Esophagus (tissue), 2 donors: ENCODE results near the gene ECM1. TPM values are rescaled to one million over a fixed set of nuclear protein-coding genes. Genes with fewer than 3 reads are reported as not detected.

ENCODE experiments used
- H3K27ac ChIP-seq, 2 donors: one replicate each; pipeline ENCODE4 v1.5.1; 2013; ENCODE audit warnings: low read depth in 2 of 2, mild to moderate bottlenecking in 2 of 2, inconsistent platforms in 1 of 2, low read length in 1 of 2, moderate library complexity in 1 of 2
- H3K27me3 ChIP-seq, 2 donors: one replicate each; pipeline ENCODE4 v1.6.1; 2013; ENCODE audit warnings: low read length in 2 of 2, control low read depth in 1 of 2, mild to moderate bottlenecking in 1 of 2; ENCODE audit not compliant: insufficient read depth in 2 of 2, control insufficient read depth in 1 of 2
- H3K36me3 ChIP-seq, 2 donors: one replicate each; pipeline ENCODE4 v1.6.1; 2013; ENCODE audit warnings: low read length in 1 of 2; ENCODE audit not compliant: control insufficient read depth in 2 of 2, insufficient read depth in 2 of 2
- H3K4me1 ChIP-seq, 2 donors: one replicate each; pipeline ENCODE4 v1.6.1; 2013; ENCODE audit warnings: low read length in 1 of 2; ENCODE audit not compliant: control insufficient read depth in 2 of 2, insufficient read depth in 2 of 2
- H3K4me3 ChIP-seq, 2 donors: one replicate each; pipeline ENCODE4 v1.5.1; 2013; ENCODE audit warnings: low read length in 2 of 2, mild to moderate bottlenecking in 2 of 2, low read depth in 1 of 2, moderate library complexity in 1 of 2
- H3K9me3 ChIP-seq, 2 donors: one replicate each; pipeline ENCODE4 v1.6.1; 2013; ENCODE audit warnings: mild to moderate bottlenecking in 2 of 2, low read depth in 1 of 2, low read length in 1 of 2, moderate library complexity in 1 of 2; ENCODE audit not compliant: control insufficient read depth in 2 of 2, insufficient read depth in 1 of 2
- WGBS, 2 donors: extraction: QIAGEN DNeasy Blood & Tissue Kit; methylation state at CpG; one replicate each; pipeline ENCODE4 v1.1.7; 2013; 5-methylcytosine and 5-hydroxymethylcytosine counted together
- polyA plus RNA-seq, 2 donors: library from polyadenylated mRNA; stranded (reverse); fragments of 200-250 nt; gene quantifications; one replicate each; pipeline ENCODE4 v1.2.3, GENCODE V29; 2013
- donor health status: healthy with polysubstance abuse.
- donor health status: Bipolar disorder and iron deficiency.

Gene ECM1
- polyA plus RNA-seq, 2 donors: 1,189 to 4,054 TPM

- no peaks in the 10 kb centered on the region for H3K9me3 ChIP-seq
- H3K36me3 ChIP-seq: peaks cover 0 to 6% of the 10 kb centered on the region in 2 donors
- H3K27me3 ChIP-seq: no peaks in the 10 kb centered on the region
- peaks cover 0 to 6% of the 10 kb centered on the region in 2 donors for H3K4me1 ChIP-seq
- peak overlapping the region; percentile 92 for H3K27ac ChIP-seq
- H3K4me3 ChIP-seq: peak overlapping the region; percentile 64 to 72
- WGBS, 2 donors: 14 to 29% methylated on average over 22 to 43 of the region's 43 CpGs
Measured at GRCh38 chr1:150549496-150550221, 41.8 kb downstream of the ECM1 start.

GRCh38 chr1:150550222-150551050 is 42.5 kb downstream of the ECM1 start:
- 44 to 49% methylated on average over 20 to 22 of the region's 22 CpGs for WGBS, 2 donors
- H3K27me3 ChIP-seq: no peaks in the 10 kb centered on the region
- H3K4me1 ChIP-seq: peaks cover 0 to 6% of the 10 kb centered on the region in 2 donors

GRCh38 chr1:150551051-150551783 is 43.3 kb downstream of the ECM1 start:
- Histone ChIP-seq H3K36me3 (peaks cover 5 to 9% of the 10 kb centered on the region in 2 donors), H3K27ac (peak overlapping the region; percentile 92), H3K27me3 (no peaks in the 10 kb centered on the region), H3K4me3 (peak overlapping the region; percentile 64 to 72), H3K4me1 (peaks cover 0 to 6% of the 10 kb centered on the region in 2 donors), H3K9me3 (no peaks in the 10 kb centered on the region)
- WGBS, 2 donors: 59 to 64% methylated on average over 11 of the region's 11 CpGs

More at GRCh38 chr1:150550222-150551050, 42.5 kb downstream of the ECM1 start:
- H3K27ac ChIP-seq: peak overlapping the region; percentile 92
- H3K9me3 ChIP-seq: no peaks in the 10 kb centered on the region
- H3K4me3 ChIP-seq: peak overlapping the region; percentile 64 to 72
- peaks cover 2 to 6% of the 10 kb centered on the region in 2 donors for H3K36me3 ChIP-seq

DNA sequence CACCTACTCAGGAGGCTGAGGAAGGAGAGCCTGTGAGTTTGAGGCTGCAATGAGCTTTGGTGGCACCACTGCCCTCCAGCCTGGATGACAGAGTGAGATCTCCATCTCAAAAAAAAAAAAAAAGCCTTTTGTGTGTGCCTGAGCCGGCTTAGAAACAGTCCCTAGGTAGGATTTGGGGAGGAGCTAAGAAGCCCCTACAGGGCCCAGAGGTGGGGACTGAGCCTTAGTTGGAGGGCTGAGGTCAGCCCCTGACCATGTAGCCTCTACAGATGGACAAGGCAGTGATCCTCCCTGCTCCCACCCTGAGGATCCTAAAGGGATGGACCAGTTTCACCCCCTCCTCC is 43.8 kb downstream of the ECM1 start:
- Histone ChIP-seq H3K27me3 (no peaks in the 10 kb centered on the region), H3K36me3 (peaks cover 5 to 11% of the 10 kb centered on the region in 2 donors), H3K4me3 (no peak overlapping the region), H3K27ac (peak overlapping the region; percentile 57 to 92), H3K4me1 (peaks cover 0 to 6% of the 10 kb centered on the region in 2 donors), H3K9me3 (no peaks in the 10 kb centered on the region)
- 13 to 35% methylated on average over 1 of the region's 1 CpG for WGBS, 2 donors

GRCh38 chr1:150552128-150552910 is 44.4 kb downstream of the ECM1 start:
- H3K4me3 ChIP-seq: no peak overlapping the region
- peaks cover 5 to 15% of the 10 kb centered on the region in 2 donors for H3K36me3 ChIP-seq
- no peaks in the 10 kb centered on the region for H3K27me3 ChIP-seq
- peak overlapping the region; percentile 62 to 92 for H3K27ac ChIP-seq
- WGBS, 2 donors: 32% methylated on average over 13 of the region's 13 CpGs
- H3K4me1 ChIP-seq: peaks cover 0 to 6% of the 10 kb centered on the region in 2 donors
- H3K9me3 ChIP-seq: no peaks in the 10 kb centered on the region

DNA sequence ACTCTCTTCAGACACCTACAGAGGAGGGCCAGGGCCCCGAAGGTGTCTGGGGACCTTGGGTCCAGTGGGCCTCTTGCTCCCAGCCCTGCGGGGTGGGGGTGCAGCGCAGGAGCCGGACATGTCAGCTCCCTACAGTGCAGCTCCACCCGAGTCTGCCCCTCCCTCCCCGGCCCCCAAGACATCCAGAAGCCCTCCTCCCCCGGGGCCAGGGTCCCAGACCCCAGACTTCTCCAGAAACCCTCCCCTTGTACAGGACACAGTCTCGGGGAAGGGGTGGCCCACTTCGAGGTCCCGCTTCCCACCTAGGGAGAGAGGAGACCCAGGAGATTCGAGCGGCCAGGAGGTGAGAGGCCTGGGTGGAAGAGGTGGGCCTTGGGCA is 45.0 kb downstream of the ECM1 start:
- peaks cover 5 to 16% of the 10 kb centered on the region in 2 donors for H3K36me3 ChIP-seq
- H3K4me3 ChIP-seq: no peak overlapping the region
- 76 to 81% methylated on average over 12 of the region's 12 CpGs for WGBS, 2 donors
- peak overlapping the region; percentile 62 to 92 for H3K27ac ChIP-seq
- H3K27me3 ChIP-seq: no peaks in the 10 kb centered on the region
- peaks cover 0 to 6% of the 10 kb centered on the region in 2 donors for H3K4me1 ChIP-seq
- H3K9me3 ChIP-seq: no peaks in the 10 kb centered on the region

DNA sequence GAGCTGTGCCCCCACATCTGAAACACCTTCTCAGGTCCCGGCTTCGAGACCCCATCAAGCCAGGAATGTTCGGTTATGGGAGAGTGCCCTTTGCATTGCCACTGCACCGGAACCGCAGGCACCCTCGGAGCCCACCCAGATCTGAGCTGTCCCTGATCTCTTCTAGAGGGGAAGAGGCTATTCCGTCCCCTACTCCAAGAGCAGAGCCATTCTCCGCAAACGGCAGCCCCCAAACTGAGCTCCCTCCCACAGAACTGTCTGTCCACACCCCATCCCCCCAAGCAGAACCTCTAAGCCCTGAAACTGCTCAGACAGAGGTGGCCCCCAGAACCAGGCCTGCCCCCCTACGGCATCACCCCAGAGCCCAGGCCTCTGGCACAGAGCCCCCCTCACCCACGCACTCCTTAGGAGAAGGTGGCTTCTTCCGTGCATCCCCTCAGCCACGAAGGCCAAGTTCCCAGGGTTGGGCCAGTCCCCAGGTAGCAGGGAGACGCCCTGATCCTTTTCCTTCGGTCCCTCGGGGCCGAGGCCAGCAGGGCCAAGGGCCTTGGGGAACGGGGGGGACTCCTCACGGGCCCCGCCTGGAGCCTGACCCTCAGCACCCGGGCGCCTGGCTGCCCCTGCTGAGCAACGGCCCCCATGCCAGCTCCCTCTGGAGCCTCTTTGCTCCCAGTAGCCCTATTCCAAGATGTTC is 45.6 kb downstream of the ECM1 start:
- H3K27ac ChIP-seq: peak overlapping the region in 1 of 2 donors; percentile 92

GRCh38 chr1:150554086-150554452 is 46.2 kb downstream of the ECM1 start:
- H3K36me3 ChIP-seq: peaks cover 5 to 20% of the 10 kb centered on the region in 2 donors
- WGBS, 2 donors: 86 to 89% methylated on average over 8 of the region's 8 CpGs

More for the DNA sequence above, 45.6 kb downstream of the ECM1 start:
- WGBS, 2 donors: 80 to 81% methylated on average over 19 to 23 of the region's 23 CpGs
- peaks cover 5 to 16% of the 10 kb centered on the region in 2 donors for H3K36me3 ChIP-seq
- H3K9me3 ChIP-seq: no peaks in the 10 kb centered on the region
- no peak overlapping the region for H3K4me3 ChIP-seq
- H3K4me1 ChIP-seq: peaks cover 0 to 6% of the 10 kb centered on the region in 2 donors
- no peaks in the 10 kb centered on the region for H3K27me3 ChIP-seq

More at GRCh38 chr1:150554086-150554452, 46.2 kb downstream of the ECM1 start:
- Histone ChIP-seq H3K4me3 (no peak overlapping the region), H3K4me1 (peaks cover 0 to 6% of the 10 kb centered on the region in 2 donors), H3K27me3 (no peaks in the 10 kb centered on the region), H3K27ac (no peak overlapping the region), H3K9me3 (no peaks in the 10 kb centered on the region)
